HEK293 (cell line): ENCODE results near the gene OR8H2.

ENCODE experiments used
- CTCF ChIA-PET: fragments of 350-600 bp; formaldehyde crosslinking; extraction: SDS; loops from one replicate; lab custom pipeline; 2021; ENCODE audit warnings: antibody characterized with exemption; lab: Yijun Ruan, JAX
- POLR2A ChIA-PET: fragments of 300-600 bp; formaldehyde crosslinking; extraction: SDS; loops from one replicate; lab custom pipeline; 2020; ENCODE audit warnings: antibody characterized with exemption, inconsistent platforms; lab: Yijun Ruan, JAX
- H3K27ac ChIP-seq: fragments of 200-500 bp; sonication (Bioruptor generic); 2 replicates; pipeline ENCODE4 v1.5.1; 2014; ENCODE audit warnings: low read depth, low read length, control low read depth, inconsistent platforms; ENCODE audit errors: extremely low read depth
- H3K36me3 ChIP-seq, 2 experiments: fragments of 200-500 bp in 1 of 2; sonication (Bioruptor generic) in 1 of 2; 1 replicate in 1 of 2; 2 replicates in 1 of 2; pipeline ENCODE4 v1.5.1; 2014 to 2017; ENCODE audit warnings: inconsistent platforms in 2 of 2, low read length in 2 of 2; ENCODE audit not compliant: control insufficient read depth in 2 of 2, insufficient read depth in 1 of 2
- H3K4me1 ChIP-seq: fragments of 200-500 bp; sonication (Bioruptor generic); 2 replicates; pipeline ENCODE4 v1.5.1; 2014; ENCODE audit warnings: mild to moderate bottlenecking, low read length, inconsistent platforms; ENCODE audit not compliant: control insufficient read depth, insufficient read depth
- H3K4me3 ChIP-seq: 2 replicates; pipeline ENCODE4 v1.5.1; 2011; ENCODE audit warnings: low read depth, mild to moderate bottlenecking, control low read depth, low read length, moderate library complexity
- H3K9me3 ChIP-seq: fragments of 200-500 bp; sonication (Bioruptor generic); 2 replicates; pipeline ENCODE4 v1.5.1; 2014; ENCODE audit warnings: low read depth, low read length, inconsistent platforms; ENCODE audit not compliant: control insufficient read depth, insufficient read depth
- HOXA7 ChIP-seq: sonication (generic); formaldehyde crosslinking; IDR thresholded peaks from 2 replicates; pipeline ENCODE4 v1.8.1; 2022; ENCODE audit warnings: missing genetic modification reagents, borderline replicate concordance
- MZF1 ChIP-seq: fragments of 450-650 bp; formaldehyde crosslinking; IDR thresholded peaks from 2 replicates; pipeline ENCODE4 v1.5.1; 2017; ENCODE audit warnings: missing biosample characterization, missing genetic modification characterization, borderline replicate concordance
- ZBTB17 ChIP-seq: fragments of 450-650 bp; formaldehyde crosslinking; IDR thresholded peaks from 2 replicates; pipeline ENCODE4 v1.5.1; 2016; ENCODE audit warnings: missing biosample characterization, missing genetic modification characterization
- ZBTB48 ChIP-seq: fragments of 450-650 bp; formaldehyde crosslinking; IDR thresholded peaks from 2 replicates; pipeline ENCODE4 v1.5.1; 2016; ENCODE audit warnings: missing biosample characterization, missing genetic modification characterization
- ZNF114 ChIP-seq: fragments of 450-650 bp; formaldehyde crosslinking; IDR thresholded peaks from 2 replicates; pipeline ENCODE4 v1.5.0; 2017; ENCODE audit warnings: missing biosample characterization, missing genetic modification characterization
- ZNF184 ChIP-seq: fragments of 450-650 bp; IDR thresholded peaks from 2 replicates; pipeline ENCODE4 v1.5.1; 2018; ENCODE audit warnings: missing biosample characterization, mild to moderate bottlenecking, missing genetic modification characterization
- ZNF202 ChIP-seq: fragments of 450-650 bp; formaldehyde crosslinking; IDR thresholded peaks from 2 replicates; pipeline ENCODE4 v1.5.1; 2016; ENCODE audit warnings: missing biosample characterization, missing genetic modification characterization, borderline replicate concordance
- ZNF248 ChIP-seq: fragments of 450-650 bp; formaldehyde crosslinking; IDR thresholded peaks from 2 replicates; pipeline ENCODE4 v1.5.1; 2017; ENCODE audit warnings: missing biosample characterization, missing genetic modification characterization
- ZNF292 ChIP-seq: fragments of 450-650 bp; formaldehyde crosslinking; IDR thresholded peaks from 2 replicates; pipeline ENCODE4 v1.5.1; 2016; ENCODE audit warnings: low read depth, missing biosample characterization, missing genetic modification characterization, borderline replicate concordance
- ZNF350 ChIP-seq: fragments of 450-650 bp; formaldehyde crosslinking; IDR thresholded peaks from 2 replicates; pipeline ENCODE4 v1.5.0; 2017; ENCODE audit warnings: missing biosample characterization, mild to moderate bottlenecking, missing genetic modification characterization
- ZNF391 ChIP-seq: fragments of 450-650 bp; formaldehyde crosslinking; IDR thresholded peaks from 2 replicates; pipeline ENCODE4 v1.5.1; 2016; ENCODE audit warnings: low read depth, missing biosample characterization, missing genetic modification characterization, borderline replicate concordance
- ZNF48 ChIP-seq: fragments of 450-650 bp; formaldehyde crosslinking; IDR thresholded peaks from 2 replicates; pipeline ENCODE4 v1.5.1; 2016; ENCODE audit warnings: missing biosample characterization, missing genetic modification characterization
- ZNF548 ChIP-seq: fragments of 450-650 bp; formaldehyde crosslinking; IDR thresholded peaks from 2 replicates; pipeline ENCODE4 v1.5.1; 2016; ENCODE audit warnings: missing biosample characterization, missing genetic modification characterization
- ZNF555 ChIP-seq: fragments of 450-650 bp; formaldehyde crosslinking; conservative IDR thresholded peaks from 2 replicates; pipeline ENCODE4 v1.5.1; 2017; ENCODE audit warnings: missing biosample characterization, mild to moderate bottlenecking, missing genetic modification characterization, inconsistent platforms
- ZNF571 ChIP-seq: fragments of 450-650 bp; formaldehyde crosslinking; IDR thresholded peaks from 2 replicates; pipeline ENCODE4 v1.5.0; 2017; ENCODE audit warnings: missing biosample characterization, missing genetic modification characterization
- ZNF600 ChIP-seq: fragments of 450-650 bp; formaldehyde crosslinking; IDR thresholded peaks from 2 replicates; pipeline ENCODE4 v1.5.1; 2016; ENCODE audit warnings: missing biosample characterization, missing genetic modification characterization
- ZNF830 ChIP-seq: fragments of 450-650 bp; IDR thresholded peaks from 2 replicates; pipeline ENCODE4 v1.5.0; 2018; ENCODE audit warnings: missing biosample characterization, missing genetic modification characterization, low read depth, mild to moderate bottlenecking, moderate library complexity
- ZNF843 ChIP-seq: fragments of 450-650 bp; formaldehyde crosslinking; IDR thresholded peaks from 2 replicates; pipeline ENCODE4 v1.5.1; 2016; ENCODE audit warnings: missing biosample characterization, missing genetic modification characterization
- ZSCAN30 ChIP-seq: fragments of 450-650 bp; IDR thresholded peaks from 2 replicates; pipeline ENCODE4 v1.5.1; 2018; ENCODE audit warnings: missing biosample characterization, mild to moderate bottlenecking, missing genetic modification characterization, moderate library complexity
- TF ChIP-seq, protein P1 (sequence below): fragments of 450-650 bp; formaldehyde crosslinking; IDR thresholded peaks from 2 replicates; pipeline ENCODE4 v1.5.1; 2016; ENCODE audit warnings: missing biosample characterization, missing genetic modification characterization, borderline replicate concordance
- TF ChIP-seq, protein P2 (sequence below): fragments of 450-650 bp; formaldehyde crosslinking; IDR thresholded peaks from 2 replicates; pipeline ENCODE4 v1.5.1; 2016; ENCODE audit warnings: missing biosample characterization, missing genetic modification characterization, low read depth
- TF ChIP-seq, protein P3 (sequence below): fragments of 450-650 bp; formaldehyde crosslinking; IDR thresholded peaks from 2 replicates; pipeline ENCODE4 v1.5.1; 2016; ENCODE audit warnings: missing biosample characterization, missing genetic modification characterization
- TF ChIP-seq, protein P4 (sequence below): fragments of 450-650 bp; formaldehyde crosslinking; IDR thresholded peaks from 2 replicates; pipeline ENCODE4 v1.5.1; 2017; ENCODE audit warnings: missing biosample characterization, missing genetic modification characterization
- TF ChIP-seq, protein P5 (sequence below): fragments of 450-650 bp; formaldehyde crosslinking; IDR thresholded peaks from 2 replicates; pipeline ENCODE4 v1.5.1; 2016; ENCODE audit warnings: missing biosample characterization, missing genetic modification characterization

The OR8H2 gene

DNA sequence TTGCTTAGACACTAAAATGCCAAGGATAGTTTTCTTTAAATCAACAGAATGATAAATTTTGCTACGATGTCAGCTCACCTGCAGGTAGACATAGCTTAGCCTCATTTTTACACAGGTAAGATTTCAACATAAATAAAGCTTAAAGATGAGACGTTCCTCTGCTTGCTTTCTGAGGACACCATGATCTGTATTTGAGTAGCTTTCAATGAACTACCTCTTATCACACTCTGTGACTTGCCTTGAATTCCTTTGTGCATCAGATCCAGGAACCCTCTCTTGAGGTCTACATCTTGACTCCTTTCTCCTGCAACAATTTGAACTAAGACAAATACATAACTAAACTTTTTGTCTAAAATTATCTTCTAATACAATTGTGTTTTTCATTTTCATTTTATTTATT, 36.5 kb upstream of the OR8H2 start:
- Histone ChIP-seq H3K36me3 (no peaks in the 10 kb centered on the region), H3K9me3 (no peaks in the 10 kb centered on the region), H3K4me1 (no peaks in the 10 kb centered on the region), H3K27ac (no peak overlapping the region), H3K4me3 (no peak overlapping the region)
- no peak for TF ChIP-seq ZNF292 (tag by site-specific recombination)
- TF ChIP-seq ZNF571 (tag by site-specific recombination) = no peak
- TF ChIP-seq ZBTB48 (tag by site-specific recombination) = no peak
- TF ChIP-seq, protein P1, sequence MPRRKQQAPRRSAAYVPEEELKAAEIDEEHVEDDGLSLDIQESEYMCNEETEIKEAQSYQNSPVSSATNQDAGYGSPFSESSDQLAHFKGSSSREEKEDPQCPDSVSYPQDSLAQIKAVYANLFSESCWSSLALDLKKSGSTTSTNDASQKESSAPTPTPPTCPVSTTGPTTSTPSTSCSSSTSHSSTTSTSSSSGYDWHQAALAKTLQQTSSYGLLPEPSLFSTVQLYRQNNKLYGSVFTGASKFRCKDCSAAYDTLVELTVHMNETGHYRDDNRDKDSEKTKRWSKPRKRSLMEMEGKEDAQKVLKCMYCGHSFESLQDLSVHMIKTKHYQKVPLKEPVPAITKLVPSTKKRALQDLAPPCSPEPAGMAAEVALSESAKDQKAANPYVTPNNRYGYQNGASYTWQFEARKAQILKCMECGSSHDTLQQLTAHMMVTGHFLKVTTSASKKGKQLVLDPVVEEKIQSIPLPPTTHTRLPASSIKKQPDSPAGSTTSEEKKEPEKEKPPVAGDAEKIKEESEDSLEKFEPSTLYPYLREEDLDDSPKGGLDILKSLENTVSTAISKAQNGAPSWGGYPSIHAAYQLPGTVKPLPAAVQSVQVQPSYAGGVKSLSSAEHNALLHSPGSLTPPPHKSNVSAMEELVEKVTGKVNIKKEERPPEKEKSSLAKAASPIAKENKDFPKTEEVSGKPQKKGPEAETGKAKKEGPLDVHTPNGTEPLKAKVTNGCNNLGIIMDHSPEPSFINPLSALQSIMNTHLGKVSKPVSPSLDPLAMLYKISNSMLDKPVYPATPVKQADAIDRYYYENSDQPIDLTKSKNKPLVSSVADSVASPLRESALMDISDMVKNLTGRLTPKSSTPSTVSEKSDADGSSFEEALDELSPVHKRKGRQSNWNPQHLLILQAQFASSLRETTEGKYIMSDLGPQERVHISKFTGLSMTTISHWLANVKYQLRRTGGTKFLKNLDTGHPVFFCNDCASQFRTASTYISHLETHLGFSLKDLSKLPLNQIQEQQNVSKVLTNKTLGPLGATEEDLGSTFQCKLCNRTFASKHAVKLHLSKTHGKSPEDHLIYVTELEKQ (tag by site-specific recombination) = no peak
- no peak for TF ChIP-seq HOXA7 (CRISPR knock-in tag)
- TF ChIP-seq ZNF555 (tag by site-specific recombination) = no peak
- TF ChIP-seq ZNF843 (tag by site-specific recombination) = no peak
- no peak for TF ChIP-seq ZNF114
- no peak for TF ChIP-seq MZF1
- no peak for TF ChIP-seq ZNF391 (tag by site-specific recombination)
- ChIA-PET POLR2A (no interaction called here), CTCF (no interaction called here)

DNA sequence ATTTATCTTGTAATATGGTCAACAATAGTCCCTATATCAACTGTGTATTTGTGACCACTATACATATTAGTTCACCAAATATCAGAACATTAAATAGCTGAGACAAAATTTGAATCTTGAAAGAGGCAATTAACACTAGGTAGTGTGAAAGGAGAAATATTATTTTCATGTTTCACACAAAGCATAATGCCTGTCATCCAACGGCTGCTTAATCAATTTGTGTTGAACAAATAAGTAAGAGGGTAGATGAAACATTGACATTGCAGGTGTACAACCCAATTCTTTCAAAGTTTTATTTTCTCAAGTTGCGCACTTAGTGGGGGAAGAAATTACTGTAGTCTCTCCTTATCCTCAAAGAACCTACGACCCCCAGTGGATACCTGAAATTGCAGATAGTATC, 13.8 kb upstream of the OR8H2 start:
- ChIA-PET POLR2A (no interaction called here), CTCF (no interaction called here)
- TF ChIP-seq ZNF248 (tag by site-specific recombination) (no peak), ZNF600 (no peak), ZSCAN30 (tag by site-specific recombination) (no peak), ZNF184 (tag by site-specific recombination) (no peak), ZNF202 (tag by site-specific recombination) (no peak), ZNF350 (tag by site-specific recombination) (no peak), ZBTB17 (tag by site-specific recombination) (no peak), ZNF48 (tag by site-specific recombination) (no peak), ZNF548 (no peak), ZNF830 (tag by site-specific recombination) (no peak)
- TF ChIP-seq, protein P2, sequence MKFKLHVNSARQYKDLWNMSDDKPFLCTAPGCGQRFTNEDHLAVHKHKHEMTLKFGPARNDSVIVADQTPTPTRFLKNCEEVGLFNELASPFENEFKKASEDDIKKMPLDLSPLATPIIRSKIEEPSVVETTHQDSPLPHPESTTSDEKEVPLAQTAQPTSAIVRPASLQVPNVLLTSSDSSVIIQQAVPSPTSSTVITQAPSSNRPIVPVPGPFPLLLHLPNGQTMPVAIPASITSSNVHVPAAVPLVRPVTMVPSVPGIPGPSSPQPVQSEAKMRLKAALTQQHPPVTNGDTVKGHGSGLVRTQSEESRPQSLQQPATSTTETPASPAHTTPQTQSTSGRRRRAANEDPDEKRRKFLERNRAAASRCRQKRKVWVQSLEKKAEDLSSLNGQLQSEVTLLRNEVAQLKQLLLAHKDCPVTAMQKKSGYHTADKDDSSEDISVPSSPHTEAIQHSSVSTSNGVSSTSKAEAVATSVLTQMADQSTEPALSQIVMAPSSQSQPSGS = no peak
- TF ChIP-seq, protein P3, sequence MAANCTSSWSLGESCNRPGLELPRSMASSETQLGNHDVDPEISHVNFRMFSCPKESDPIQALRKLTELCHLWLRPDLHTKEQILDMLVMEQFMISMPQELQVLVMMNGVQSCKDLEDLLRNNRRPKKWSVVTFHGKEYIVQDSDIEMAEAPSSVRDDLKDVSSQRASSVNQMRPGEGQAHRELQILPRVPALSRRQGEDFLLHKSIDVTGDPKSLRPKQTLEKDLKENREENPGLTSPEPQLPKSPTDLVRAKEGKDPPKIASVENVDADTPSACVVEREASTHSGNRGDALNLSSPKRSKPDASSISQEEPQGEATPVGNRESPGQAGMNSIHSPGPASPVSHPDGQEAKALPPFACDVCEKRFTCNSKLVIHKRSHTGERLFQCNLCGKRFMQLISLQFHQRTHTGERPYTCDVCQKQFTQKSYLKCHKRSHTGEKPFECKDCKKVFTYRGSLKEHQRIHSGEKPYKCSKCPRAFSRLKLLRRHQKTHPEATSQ (tag by site-specific recombination) = no peak
- TF ChIP-seq, protein P4, sequence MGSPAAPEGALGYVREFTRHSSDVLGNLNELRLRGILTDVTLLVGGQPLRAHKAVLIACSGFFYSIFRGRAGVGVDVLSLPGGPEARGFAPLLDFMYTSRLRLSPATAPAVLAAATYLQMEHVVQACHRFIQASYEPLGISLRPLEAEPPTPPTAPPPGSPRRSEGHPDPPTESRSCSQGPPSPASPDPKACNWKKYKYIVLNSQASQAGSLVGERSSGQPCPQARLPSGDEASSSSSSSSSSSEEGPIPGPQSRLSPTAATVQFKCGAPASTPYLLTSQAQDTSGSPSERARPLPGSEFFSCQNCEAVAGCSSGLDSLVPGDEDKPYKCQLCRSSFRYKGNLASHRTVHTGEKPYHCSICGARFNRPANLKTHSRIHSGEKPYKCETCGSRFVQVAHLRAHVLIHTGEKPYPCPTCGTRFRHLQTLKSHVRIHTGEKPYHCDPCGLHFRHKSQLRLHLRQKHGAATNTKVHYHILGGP = no peak
- TF ChIP-seq, protein P5, sequence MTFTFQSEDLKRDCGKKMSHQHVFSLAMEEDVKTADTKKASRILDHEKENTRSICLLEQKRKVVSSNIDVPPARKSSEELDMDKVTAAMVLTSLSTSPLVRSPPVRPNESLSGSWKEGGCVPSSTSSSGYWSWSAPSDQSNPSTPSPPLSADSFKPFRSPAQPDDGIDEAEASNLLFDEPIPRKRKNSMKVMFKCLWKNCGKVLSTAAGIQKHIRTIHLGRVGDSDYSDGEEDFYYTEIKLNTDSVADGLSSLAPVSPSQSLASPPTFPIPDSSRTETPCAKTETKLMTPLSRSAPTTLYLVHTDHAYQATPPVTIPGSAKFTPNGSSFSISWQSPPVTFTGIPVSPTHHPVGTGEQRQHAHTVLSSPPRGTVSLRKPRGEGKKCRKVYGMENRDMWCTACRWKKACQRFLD (tag by site-specific recombination) = no peak
- H3K4me3 ChIP-seq = no peak overlapping the region
- no peaks in the 10 kb centered on the region for H3K4me1 ChIP-seq
- H3K36me3 ChIP-seq = no peaks in the 10 kb centered on the region
- H3K27ac ChIP-seq = no peak overlapping the region
- no peaks in the 10 kb centered on the region for H3K9me3 ChIP-seq
